ENCODE results near the gene OSCAR. TPM values are rescaled to one million over a fixed set of nuclear protein-coding genes. Genes with fewer than 3 reads are reported as not detected.

The OSCAR gene
- polyA plus RNA-seq, 4 donors = 0.27 to 0.89 (median 0.67) TPM

GRCh38 chr19:54128796-54129616 is 28.4 kb upstream of the OSCAR start:
- WGBS, 3 donors = 95 to 97% (median 96%) methylated on average over 39 to 41 of the region's 41 CpGs
- Histone ChIP-seq H3K9me3 (ENCODE audit: control insufficient read depth in 2 of 2, insufficient read depth in 1 of 2, low read depth in 1 of 2, low read length in 1 of 2) (no peaks in the 10 kb centered on the region), H3K27ac (ENCODE audit: low read depth in 1 of 3, low read length in 2 of 3) (no peak overlapping the region), H3K36me3 (ENCODE audit: control insufficient read depth in 3 of 3, insufficient read depth in 2 of 3, low read depth in 1 of 3, low read length in 3 of 3) (peaks cover 21 to 81% (median 23%) of the 10 kb centered on the region in 3 donors), H3K4me1 (ENCODE audit: control insufficient read depth in 3 of 3, insufficient read depth in 2 of 3, low read depth in 1 of 3, low read length in 2 of 3) (no peaks in the 10 kb centered on the region), H3K27me3 (ENCODE audit: control insufficient read depth in 3 of 3, insufficient read depth in 3 of 3, low read length in 3 of 3) (no peaks in the 10 kb centered on the region), H3K4me3 (ENCODE audit: low read depth in 1 of 3, low read length in 3 of 3) (no peak overlapping the region)
- FAIRE-seq (no peak), DNase-seq (no peak)

GRCh38 chr19:54128441-54128725 is 27.8 kb upstream of the OSCAR start:
- no peaks in the 10 kb centered on the region for H3K4me1 ChIP-seq (ENCODE audit: control insufficient read depth in 3 of 3, insufficient read depth in 2 of 3, low read depth in 1 of 3, low read length in 2 of 3)

GRCh38 chr19:54127688-54128440 is 27.3 kb upstream of the OSCAR start:
- 91 to 93% (median 93%) methylated on average over 37 to 44 of the region's 44 CpGs for WGBS, 3 donors
- H3K4me3 ChIP-seq (ENCODE audit: low read depth in 1 of 3, low read length in 3 of 3) = no peak overlapping the region
- no peak overlapping the region for H3K27ac ChIP-seq (ENCODE audit: low read depth in 1 of 3, low read length in 2 of 3)
- H3K9me3 ChIP-seq (ENCODE audit: control insufficient read depth in 2 of 2, insufficient read depth in 1 of 2, low read depth in 1 of 2, low read length in 1 of 2) = no peaks in the 10 kb centered on the region
- no peak for FAIRE-seq
- no peaks in the 10 kb centered on the region for H3K4me1 ChIP-seq (ENCODE audit: control insufficient read depth in 3 of 3, insufficient read depth in 2 of 3, low read depth in 1 of 3, low read length in 2 of 3)
- no peaks in the 10 kb centered on the region for H3K27me3 ChIP-seq (ENCODE audit: control insufficient read depth in 3 of 3, insufficient read depth in 3 of 3, low read length in 3 of 3)
- peaks cover 27 to 87% (median 28%) of the 10 kb centered on the region in 3 donors for H3K36me3 ChIP-seq (ENCODE audit: control insufficient read depth in 3 of 3, insufficient read depth in 2 of 3, low read depth in 1 of 3, low read length in 3 of 3)
- no peak for DNase-seq

More at GRCh38 chr19:54128441-54128725, 27.8 kb upstream of the OSCAR start:
- no peaks in the 10 kb centered on the region for H3K9me3 ChIP-seq (ENCODE audit: control insufficient read depth in 2 of 2, insufficient read depth in 1 of 2, low read depth in 1 of 2, low read length in 1 of 2)
- H3K27ac ChIP-seq (ENCODE audit: low read depth in 1 of 3, low read length in 2 of 3) = no peak overlapping the region
- H3K27me3 ChIP-seq (ENCODE audit: control insufficient read depth in 3 of 3, insufficient read depth in 3 of 3, low read length in 3 of 3) = no peaks in the 10 kb centered on the region
- peaks cover 25 to 85% (median 27%) of the 10 kb centered on the region in 3 donors for H3K36me3 ChIP-seq (ENCODE audit: control insufficient read depth in 3 of 3, insufficient read depth in 2 of 3, low read depth in 1 of 3, low read length in 3 of 3)
- H3K4me3 ChIP-seq (ENCODE audit: low read depth in 1 of 3, low read length in 3 of 3) = no peak overlapping the region
- FAIRE-seq = no peak
- WGBS, 3 donors = 90 to 96% (median 94%) methylated on average over 18 to 20 of the region's 20 CpGs
- DNase-seq = no peak

- FAIRE-seq (no peak), DNase-seq (no peak)
- Histone ChIP-seq H3K36me3 (ENCODE audit: control insufficient read depth in 3 of 3, insufficient read depth in 2 of 3, low read depth in 1 of 3, low read length in 3 of 3) (peaks cover 27 to 89% (median 37%) of the 10 kb centered on the region in 3 donors), H3K27me3 (ENCODE audit: control insufficient read depth in 3 of 3, insufficient read depth in 3 of 3, low read length in 3 of 3) (no peaks in the 10 kb centered on the region), H3K9me3 (ENCODE audit: control insufficient read depth in 2 of 2, insufficient read depth in 1 of 2, low read depth in 1 of 2, low read length in 1 of 2) (no peaks in the 10 kb centered on the region), H3K4me1 (ENCODE audit: control insufficient read depth in 3 of 3, insufficient read depth in 2 of 3, low read depth in 1 of 3, low read length in 2 of 3) (no peaks in the 10 kb centered on the region), H3K4me3 (ENCODE audit: low read depth in 1 of 3, low read length in 3 of 3) (no peak overlapping the region), H3K27ac (ENCODE audit: low read depth in 1 of 3, low read length in 2 of 3) (no peak overlapping the region)
- 85 to 94% (median 91%) methylated on average over 9 of the region's 9 CpGs for WGBS, 3 donors
Measured at GRCh38 chr19:54125713-54126112, 25.1 kb upstream of the OSCAR start.

- FAIRE-seq (no peak), DNase-seq (no peak)
- Histone ChIP-seq H3K4me3 (ENCODE audit: low read depth in 1 of 3, low read length in 3 of 3) (no peak overlapping the region), H3K27me3 (ENCODE audit: control insufficient read depth in 3 of 3, insufficient read depth in 3 of 3, low read length in 3 of 3) (no peaks in the 10 kb centered on the region), H3K4me1 (ENCODE audit: control insufficient read depth in 3 of 3, insufficient read depth in 2 of 3, low read depth in 1 of 3, low read length in 2 of 3) (no peaks in the 10 kb centered on the region), H3K27ac (ENCODE audit: low read depth in 1 of 3, low read length in 2 of 3) (no peak overlapping the region), H3K9me3 (ENCODE audit: control insufficient read depth in 2 of 2, insufficient read depth in 1 of 2, low read depth in 1 of 2, low read length in 1 of 2) (no peaks in the 10 kb centered on the region), H3K36me3 (ENCODE audit: control insufficient read depth in 3 of 3, insufficient read depth in 2 of 3, low read depth in 1 of 3, low read length in 3 of 3) (peaks cover 28 to 94% (median 37%) of the 10 kb centered on the region in 3 donors)
- WGBS, 3 donors = 89 to 96% (median 94%) methylated on average over 19 of the region's 19 CpGs
Measured at GRCh38 chr19:54124393-54124792, 23.8 kb upstream of the OSCAR start.

- no peak overlapping the region for H3K27ac ChIP-seq (ENCODE audit: low read depth in 1 of 3, low read length in 2 of 3)
- H3K9me3 ChIP-seq (ENCODE audit: control insufficient read depth in 2 of 2, insufficient read depth in 1 of 2, low read depth in 1 of 2, low read length in 1 of 2) = no peaks in the 10 kb centered on the region
- H3K36me3 ChIP-seq (ENCODE audit: control insufficient read depth in 3 of 3, insufficient read depth in 2 of 3, low read depth in 1 of 3, low read length in 3 of 3) = peaks cover 25 to 88% (median 34%) of the 10 kb centered on the region in 3 donors
- FAIRE-seq (no peak), DNase-seq (no peak)
- H3K4me1 ChIP-seq (ENCODE audit: control insufficient read depth in 3 of 3, insufficient read depth in 2 of 3, low read depth in 1 of 3, low read length in 2 of 3) = no peaks in the 10 kb centered on the region
- H3K4me3 ChIP-seq (ENCODE audit: low read depth in 1 of 3, low read length in 3 of 3) = no peak overlapping the region
- 94 to 97% (median 94%) methylated on average over 17 of the region's 17 CpGs for WGBS, 3 donors
- H3K27me3 ChIP-seq (ENCODE audit: control insufficient read depth in 3 of 3, insufficient read depth in 3 of 3, low read length in 3 of 3) = no peaks in the 10 kb centered on the region
Measured at GRCh38 chr19:54123682-54124081, 23.1 kb upstream of the OSCAR start.

- no peaks in the 10 kb centered on the region for H3K4me1 ChIP-seq (ENCODE audit: control insufficient read depth in 3 of 3, insufficient read depth in 2 of 3, low read depth in 1 of 3, low read length in 2 of 3)
- FAIRE-seq (no peak), DNase-seq (peak in 1 of 2 donors; percentile 12)
- no peak overlapping the region for H3K4me3 ChIP-seq (ENCODE audit: low read depth in 1 of 3, low read length in 3 of 3)
- WGBS, 3 donors = 79 to 92% (median 91%) methylated on average over 10 of the region's 10 CpGs
- H3K27me3 ChIP-seq (ENCODE audit: control insufficient read depth in 3 of 3, insufficient read depth in 3 of 3, low read length in 3 of 3) = no peaks in the 10 kb centered on the region
- H3K27ac ChIP-seq (ENCODE audit: low read depth in 1 of 3, low read length in 2 of 3) = no peak overlapping the region
- H3K9me3 ChIP-seq (ENCODE audit: control insufficient read depth in 2 of 2, insufficient read depth in 1 of 2, low read depth in 1 of 2, low read length in 1 of 2) = no peaks in the 10 kb centered on the region
- H3K36me3 ChIP-seq (ENCODE audit: control insufficient read depth in 3 of 3, insufficient read depth in 2 of 3, low read depth in 1 of 3, low read length in 3 of 3) = peaks cover 8 to 72% (median 23%) of the 10 kb centered on the region in 3 donors
Measured at GRCh38 chr19:54121259-54121658, 20.7 kb upstream of the OSCAR start.

- FAIRE-seq (peak; percentile 49), DNase-seq (peak; percentile 99)
- no peaks in the 10 kb centered on the region for H3K27me3 ChIP-seq (ENCODE audit: control insufficient read depth in 3 of 3, insufficient read depth in 3 of 3, low read length in 3 of 3)
- H3K4me1 ChIP-seq (ENCODE audit: control insufficient read depth in 3 of 3, insufficient read depth in 2 of 3, low read depth in 1 of 3, low read length in 2 of 3) = peaks cover 0 to 4% (median 0%) of the 10 kb centered on the region in 3 donors
- no peaks in the 10 kb centered on the region for H3K9me3 ChIP-seq (ENCODE audit: control insufficient read depth in 2 of 2, insufficient read depth in 1 of 2, low read depth in 1 of 2, low read length in 1 of 2)
- H3K36me3 ChIP-seq (ENCODE audit: control insufficient read depth in 3 of 3, insufficient read depth in 2 of 3, low read depth in 1 of 3, low read length in 3 of 3) = peaks cover 2 to 37% (median 4%) of the 10 kb centered on the region in 3 donors
- H3K4me3 ChIP-seq (ENCODE audit: low read depth in 1 of 3, low read length in 3 of 3) = peak within 1 kb of the TSS; percentile 58 to 74 (median 59)
- H3K27ac ChIP-seq (ENCODE audit: low read depth in 1 of 3, low read length in 2 of 3) = peak within 1 kb of the TSS; percentile 28 to 86 (median 84)
- 0% methylated on average over 60 of the region's 60 CpGs for WGBS, 3 donors
Measured at GRCh38 chr19:54115109-54116063, 14.8 kb upstream of the OSCAR start, which contains the start of the genes PRPF31 and TFPT. Gene PRPF31, plus strand, starts transcription at chr19:54115754. Its CDS starts 2,525 bp downstream, at chr19:54118279. Gene TFPT, minus strand, starts transcription at chr19:54115657. Its CDS starts 388 bp downstream, at chr19:54115269.

Data from small intestine (tissue), 7 donors.